B cell (primary cell): ENCODE measurements around the gene CKAP2L.

ENCODE experiments used
- CTCF ChIP-seq: fragments of 200-600 bp; IDR thresholded peaks from one replicate; pipeline ENCODE4 v1.8.0; 2022; ENCODE audit warnings: antibody characterized with exemption, mild to moderate bottlenecking
- EZH2 ChIP-seq: IDR thresholded peaks from 2 replicates; pipeline ENCODE4 v1.6.1; 2012; ENCODE audit warnings: borderline replicate concordance, low read depth, mild to moderate bottlenecking, moderate library complexity, low read length; ENCODE audit not compliant: insufficient read depth, poor library complexity, severe bottlenecking

- TF ChIP-seq EZH2 = no peak
- no peak for TF ChIP-seq CTCF
Measured at GRCh38 chr2:112777036-112777435, 12.6 kb upstream of the CKAP2L start.
